H9 (cell line): ENCODE data around the gene FASLG. TPM values are rescaled to one million over a fixed set of nuclear protein-coding genes. Genes with fewer than 3 reads are reported as not detected.
"Not testable (repeated sequence)": the region's sequence is repeated elsewhere in the genome, so short reads cannot be mapped to it uniquely, and the experiment has no call there.

Experiments used
- DNase-seq: peaks from one replicate; pipeline ENCODE4 v3.0.0-alpha.2; 2017
- H2AFZ ChIP-seq: one replicate; pipeline ENCODE4 v1.6.1; 2013; ENCODE audit warnings: mild to moderate bottlenecking, low read length, control low read depth, moderate library complexity
- H2AK5ac ChIP-seq: 2 replicates; pipeline ENCODE4 v1.6.1; 2013; ENCODE audit warnings: low read length, control low read depth, mixed read lengths; ENCODE audit not compliant: insufficient read length
- H2BK120ac ChIP-seq: one replicate; pipeline ENCODE4 v1.6.1; 2013; ENCODE audit warnings: low read depth, mild to moderate bottlenecking, low read length, control low read depth, inconsistent platforms; ENCODE audit not compliant: poor library complexity, severe bottlenecking
- H2BK12ac ChIP-seq: 2 replicates; pipeline ENCODE4 v1.6.1; 2013; ENCODE audit warnings: low read length, control low read depth, mixed read lengths, low read depth; ENCODE audit not compliant: insufficient read length
- H2BK15ac ChIP-seq: 2 replicates; pipeline ENCODE4 v1.6.1; 2013; ENCODE audit warnings: low read depth, low read length, control low read depth
- H2BK20ac ChIP-seq: one replicate; pipeline ENCODE4 v1.6.1; 2013; ENCODE audit warnings: low read depth, mild to moderate bottlenecking, low read length, control low read depth, inconsistent platforms; ENCODE audit not compliant: poor library complexity, severe bottlenecking
- H2BK5ac ChIP-seq: 2 replicates; pipeline ENCODE4 v1.6.1; 2013; ENCODE audit warnings: low read length, control low read depth, mixed read lengths; ENCODE audit not compliant: insufficient read length
- H3K14ac ChIP-seq: 2 replicates; pipeline ENCODE4 v1.6.1; 2013; ENCODE audit warnings: low read length, control low read depth; ENCODE audit not compliant: insufficient read depth
- H3K18ac ChIP-seq: 2 replicates; pipeline ENCODE4 v1.6.1; 2013; ENCODE audit warnings: low read depth, mild to moderate bottlenecking, mixed read lengths, low read length, control low read depth; ENCODE audit not compliant: insufficient read length
- H3K23ac ChIP-seq: 2 replicates; pipeline ENCODE4 v1.6.1; 2013; ENCODE audit warnings: low read length, control low read depth, mixed read lengths, low read depth; ENCODE audit not compliant: insufficient read length
- H3K23me2 ChIP-seq: 2 replicates; pipeline ENCODE4 v1.6.1; 2013; ENCODE audit warnings: low read depth, mild to moderate bottlenecking, mixed read lengths, low read length, control low read depth; ENCODE audit not compliant: insufficient read length, poor library complexity, severe bottlenecking
- H3K27ac ChIP-seq: 2 replicates; pipeline ENCODE4 v1.5.1; 2013; ENCODE audit warnings: low read length, control low read depth, mixed read lengths, low read depth; ENCODE audit not compliant: insufficient read length
- H3K27me3 ChIP-seq: 2 replicates; pipeline ENCODE4 v1.6.1; 2013; ENCODE audit warnings: low read length, control low read depth, inconsistent platforms; ENCODE audit not compliant: insufficient read depth
- H3K4ac ChIP-seq: 2 replicates; pipeline ENCODE4 v1.6.1; 2013; ENCODE audit warnings: low read depth, mild to moderate bottlenecking, control low read depth, inconsistent platforms, low read length, moderate library complexity
- H3K4me1 ChIP-seq: 2 replicates; pipeline ENCODE4 v1.6.1; 2013; ENCODE audit warnings: low read length, control low read depth, inconsistent platforms; ENCODE audit not compliant: insufficient read depth
- H3K4me2 ChIP-seq: 2 replicates; pipeline ENCODE4 v1.6.1; 2013; ENCODE audit warnings: low read length, control low read depth, mixed read lengths; ENCODE audit not compliant: insufficient read length, insufficient read depth
- H3K56ac ChIP-seq: 2 replicates; pipeline ENCODE4 v1.6.1; 2013; ENCODE audit warnings: low read depth, mild to moderate bottlenecking, mixed read lengths, low read length, control low read depth; ENCODE audit not compliant: insufficient read length
- H3K79me1 ChIP-seq: 2 replicates; pipeline ENCODE4 v1.6.1; 2013; ENCODE audit warnings: low read depth, mild to moderate bottlenecking, moderate library complexity, low read length, control low read depth, inconsistent platforms; ENCODE audit not compliant: insufficient read depth, poor library complexity, severe bottlenecking
- H3K79me2 ChIP-seq: 2 replicates; pipeline ENCODE4 v1.6.1; 2013; ENCODE audit warnings: low read length, control low read depth, inconsistent platforms; ENCODE audit not compliant: insufficient read depth
- H3K9ac ChIP-seq: 2 replicates; pipeline ENCODE4 v1.6.1; 2013; ENCODE audit warnings: low read length, control low read depth, mixed read lengths; ENCODE audit not compliant: insufficient read length; ENCODE audit errors: extremely low read depth
- H3K9me3 ChIP-seq: one replicate; pipeline ENCODE4 v1.6.1; 2013; ENCODE audit warnings: low read depth, low read length, inconsistent platforms; ENCODE audit not compliant: control insufficient read depth
- H3T11ph ChIP-seq: one replicate; pipeline ENCODE4 v1.6.1; 2013; ENCODE audit warnings: mild to moderate bottlenecking, low read length, control low read depth, inconsistent platforms
- H4K20me1 ChIP-seq: one replicate; pipeline ENCODE4 v1.6.1; 2013; ENCODE audit not compliant: control insufficient read depth, insufficient read length, insufficient read depth
- H4K5ac ChIP-seq: 2 replicates; pipeline ENCODE4 v1.6.1; 2013; ENCODE audit warnings: low read depth, mild to moderate bottlenecking, mixed read lengths, low read length, control low read depth; ENCODE audit not compliant: insufficient read length
- H4K8ac ChIP-seq: replicated peaks from 2 replicates; pipeline ENCODE4 v1.6.1; 2013; ENCODE audit warnings: low read length, control low read depth, mixed read lengths, low read depth; ENCODE audit not compliant: insufficient read length
- H4K91ac ChIP-seq: 2 replicates; pipeline ENCODE4 v1.6.1; 2013; ENCODE audit warnings: low read depth, mild to moderate bottlenecking, moderate library complexity, mixed read lengths, low read length, control low read depth; ENCODE audit not compliant: insufficient read length
- H3K27ac Mint-ChIP-seq, 3 experiments: 2 replicates in 2 of 3; 3 replicates in 1 of 3; pipeline ENCODE4 v1.8.0; 2020 to 2021; ENCODE audit warnings: mixed read lengths in 3 of 3, mild to moderate bottlenecking in 1 of 3, moderate library complexity in 1 of 3
- H3K27me3 Mint-ChIP-seq: 2 replicates; pipeline ENCODE4 v1.8.0; 2021; ENCODE audit warnings: low read depth, mild to moderate bottlenecking, moderate library complexity, mixed read lengths
- H3K36me3 Mint-ChIP-seq, 3 experiments: 2 replicates in 2 of 3; 3 replicates in 1 of 3; pipeline ENCODE4 v1.8.0; 2020 to 2021; ENCODE audit warnings: low read depth in 3 of 3, mixed read lengths in 3 of 3; ENCODE audit not compliant: insufficient read depth in 1 of 3
- H3K4me1 Mint-ChIP-seq, 2 experiments: 2 replicates each; pipeline ENCODE4 v1.8.0; 2020; ENCODE audit warnings: mixed read lengths in 2 of 2
- H3K4me3 Mint-ChIP-seq, 2 experiments: 2 replicates in 1 of 2; 3 replicates in 1 of 2; pipeline ENCODE4 v1.8.0; 2020 to 2021; ENCODE audit warnings: mild to moderate bottlenecking in 2 of 2, mixed read lengths in 2 of 2, moderate library complexity in 1 of 2
- H3K9me3 Mint-ChIP-seq, 2 experiments: 2 replicates in 1 of 2; 3 replicates in 1 of 2; pipeline ENCODE4 v1.8.0; 2020; ENCODE audit warnings: mild to moderate bottlenecking in 2 of 2, mixed read lengths in 2 of 2, moderate library complexity in 1 of 2
- WGBS: extraction: QIAGEN DNeasy Blood & Tissue Kit; methylation state at CpG from one replicate; pipeline ENCODE4 v1.1.7; 2013; ENCODE audit warnings: missing lambda C conversion rate, low lambda C conversion rate, mixed read lengths; ENCODE audit not compliant: insufficient read length; ENCODE audit errors: extremely low coverage; 5-methylcytosine and 5-hydroxymethylcytosine counted together
- total RNA-seq: library from RNA; stranded (reverse); gene quantifications from 2 replicates; pipeline ENCODE4 v1.2.1, GENCODE V29; 2021

FASLG gene
- total RNA-seq, 1 experiment from 2014 or later, result not detected

GRCh38 chr1:172690925-172691324, 32.0 kb downstream of the FASLG start:
- not testable (repeated sequence) for H2BK5ac ChIP-seq, H2BK12ac ChIP-seq, H3T11ph ChIP-seq, H4K20me1 ChIP-seq, H2BK15ac ChIP-seq, DNase-seq, H3K14ac ChIP-seq, H3K9me3 Mint-ChIP-seq, H3K27me3 ChIP-seq, H3K4me2 ChIP-seq, H3K27ac ChIP-seq, H3K36me3 Mint-ChIP-seq, H3K27me3 Mint-ChIP-seq, H3K79me2 ChIP-seq, H3K79me1 ChIP-seq, H3K23ac ChIP-seq, H3K4me1 Mint-ChIP-seq, H3K4me1 ChIP-seq, H2AFZ ChIP-seq, H3K9me3 ChIP-seq, H3K18ac ChIP-seq, H3K56ac ChIP-seq, H2BK120ac ChIP-seq, H3K27ac Mint-ChIP-seq, H4K91ac ChIP-seq, H2AK5ac ChIP-seq, H4K8ac ChIP-seq, H2BK20ac ChIP-seq, H3K9ac ChIP-seq, H3K4me3 Mint-ChIP-seq, H4K5ac ChIP-seq, H3K4ac ChIP-seq, H3K23me2 ChIP-seq
- no CpG with 5 or more reads among the region's 1 CpG for WGBS
